GM19328 (cell line): ENCODE data around the gene FMO5.
"Not testable (repeated sequence)": the region's sequence is repeated elsewhere in the genome, so short reads cannot be mapped to it uniquely, and the experiment has no call there.

Experiments
- ATAC-seq: cut with Tn5 transposase; IDR thresholded peaks from one replicate; pipeline ENCODE4 v1.9.1; 2021; ENCODE audit warnings: mild to moderate bottlenecking, moderate library complexity; ENCODE audit not compliant: unreplicated experiment

FMO5 gene

DNA sequence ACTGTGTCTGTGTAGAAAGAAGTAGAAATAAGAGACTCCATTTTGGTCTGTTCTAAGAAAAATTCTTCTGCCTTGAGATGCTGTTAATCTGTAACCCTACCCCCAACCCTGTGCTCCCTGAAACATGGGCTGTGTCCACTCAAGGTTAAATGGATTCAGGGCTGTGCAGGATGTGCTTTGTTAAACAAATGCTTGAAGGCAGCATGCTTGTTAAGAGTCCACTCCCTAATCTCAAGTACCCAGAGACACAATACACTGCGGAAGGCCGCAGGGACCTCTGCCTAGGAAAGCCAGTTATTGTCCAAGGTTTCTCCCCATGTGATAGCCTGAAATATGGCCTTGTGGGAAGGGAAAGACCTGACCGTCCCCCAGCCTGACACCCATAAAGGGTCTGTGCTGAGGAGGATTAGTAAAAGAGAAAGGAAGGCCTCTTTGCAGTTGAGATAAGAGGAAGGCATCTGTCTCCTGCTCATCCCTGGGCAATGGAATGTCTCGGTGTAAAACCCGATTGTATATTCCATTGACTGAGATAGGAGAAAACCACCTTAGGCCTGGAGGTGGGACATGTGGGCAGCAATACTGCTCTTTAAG, 15.1 kb upstream of the FMO5 start:
- ATAC-seq = not testable (repeated sequence)

DNA sequence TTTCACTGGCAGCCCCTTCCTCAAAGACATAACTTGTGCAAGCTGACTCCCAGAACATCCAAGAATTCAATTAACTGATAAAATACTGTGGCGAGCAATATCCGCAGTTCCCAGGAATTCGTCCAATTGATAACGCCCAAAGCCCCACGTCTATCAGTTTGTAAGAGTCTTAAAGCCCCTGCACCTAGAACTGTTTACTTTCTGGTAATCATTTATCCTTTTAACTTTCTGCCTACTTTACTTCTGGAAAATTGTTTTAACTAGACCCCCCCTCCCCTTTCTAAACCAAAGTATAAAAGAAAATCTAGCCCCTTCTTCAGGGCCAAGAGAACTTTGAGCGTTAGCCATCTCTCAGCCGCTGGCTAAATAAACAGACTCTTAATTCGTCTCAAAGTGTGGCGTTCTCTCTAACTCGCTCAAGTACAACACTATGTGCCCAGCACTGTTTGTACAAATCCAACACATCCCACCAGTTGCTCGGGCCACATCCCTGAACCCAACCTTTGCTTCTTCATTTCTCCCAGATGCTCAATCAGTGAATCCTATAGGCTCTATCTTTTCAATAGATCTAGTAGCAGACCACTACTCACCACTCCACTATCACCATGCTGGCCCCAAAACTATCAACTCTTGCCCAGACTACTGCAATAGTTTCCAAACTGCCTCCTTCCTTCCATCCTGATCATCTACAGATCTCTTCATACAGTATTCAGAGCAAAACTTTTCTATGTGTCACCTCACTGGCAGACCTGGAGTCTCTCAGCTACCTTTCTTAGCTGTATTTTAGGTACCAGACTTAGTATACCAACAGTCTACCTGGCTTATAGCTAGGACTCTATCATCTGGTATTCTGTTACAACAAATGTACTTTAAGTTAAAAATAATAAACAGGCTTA, 14.0 kb upstream of the FMO5 start:
- ATAC-seq = no peak

DNA sequence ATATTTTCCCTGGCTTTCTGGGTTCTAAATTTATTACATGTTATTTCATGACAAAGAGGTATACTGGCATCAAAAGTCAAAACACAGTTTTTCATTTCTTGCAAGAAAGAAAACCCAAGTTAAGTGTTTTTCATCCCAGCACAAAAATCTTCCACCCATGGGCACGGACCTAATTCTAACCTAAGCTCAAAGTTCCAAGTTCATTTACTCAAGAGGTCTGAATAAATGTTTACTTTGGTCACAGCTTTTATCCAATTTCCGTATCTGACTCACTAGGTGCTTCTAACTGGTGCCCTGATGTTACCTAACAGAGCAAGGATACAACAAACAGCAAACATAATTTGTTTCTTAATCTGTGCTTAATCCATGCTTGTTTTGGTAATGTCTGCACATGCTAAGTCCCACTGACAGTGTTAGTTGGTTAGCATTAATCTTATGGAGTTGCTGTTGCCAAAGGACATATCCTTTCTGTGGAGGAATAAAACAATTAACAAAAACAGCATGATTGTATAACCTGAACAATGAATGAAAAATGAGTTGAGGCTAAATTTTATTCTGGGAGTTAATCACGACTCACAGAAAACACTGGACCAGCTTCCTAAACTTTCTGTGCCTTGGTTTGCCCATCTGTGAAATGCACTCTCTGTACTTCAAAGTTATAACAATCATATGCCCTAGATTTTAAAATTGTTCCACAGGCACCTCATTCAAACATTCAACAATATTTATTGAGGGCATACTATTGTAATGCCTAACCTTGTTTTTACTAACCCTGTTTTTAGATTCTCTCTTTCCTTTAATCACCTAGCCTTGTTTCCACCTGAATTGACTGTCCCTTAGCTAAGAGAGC, 13.1 kb upstream of the FMO5 start:
- no peak for ATAC-seq

DNA sequence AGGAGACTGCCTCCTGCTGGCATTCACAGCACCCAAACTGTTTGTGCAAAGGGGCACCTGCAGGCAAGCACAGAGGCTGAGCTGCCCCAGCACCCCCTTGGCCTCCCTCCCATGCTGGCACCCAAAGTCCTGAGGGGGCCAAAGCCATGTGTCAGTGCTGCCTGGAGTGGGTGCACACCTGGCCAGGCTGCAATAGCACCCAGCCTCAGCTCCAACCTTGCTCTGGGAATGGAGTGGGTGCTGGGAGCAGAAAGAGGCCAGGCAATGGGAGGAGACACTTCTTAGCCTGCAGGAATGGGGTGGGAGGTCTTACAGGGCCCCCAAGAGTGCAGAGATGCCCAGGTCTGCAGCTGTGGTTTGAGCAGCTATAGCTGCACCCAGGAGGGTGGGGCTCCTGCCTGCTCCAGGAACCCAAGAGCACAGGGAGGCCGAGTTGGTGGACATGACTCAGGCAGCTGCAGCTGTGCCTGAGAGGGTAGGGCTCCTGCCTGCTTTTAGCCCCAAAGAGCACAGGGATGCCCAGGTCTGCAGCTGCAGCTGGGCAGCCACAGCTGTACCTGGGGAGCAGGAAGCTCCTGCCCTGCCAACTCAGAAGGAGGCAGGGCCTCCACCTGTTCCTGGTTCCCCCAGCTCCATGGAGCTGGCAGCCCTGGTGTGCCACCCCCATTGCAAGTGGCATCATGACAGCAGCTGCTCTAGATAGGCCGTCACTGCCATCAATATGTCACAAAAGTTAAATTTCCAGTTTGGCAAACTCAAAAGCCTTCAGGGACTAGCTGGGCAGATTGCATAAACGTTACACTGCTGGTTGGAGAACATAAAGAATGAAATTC, 12.0 kb upstream of the FMO5 start:
- no peak for ATAC-seq

DNA sequence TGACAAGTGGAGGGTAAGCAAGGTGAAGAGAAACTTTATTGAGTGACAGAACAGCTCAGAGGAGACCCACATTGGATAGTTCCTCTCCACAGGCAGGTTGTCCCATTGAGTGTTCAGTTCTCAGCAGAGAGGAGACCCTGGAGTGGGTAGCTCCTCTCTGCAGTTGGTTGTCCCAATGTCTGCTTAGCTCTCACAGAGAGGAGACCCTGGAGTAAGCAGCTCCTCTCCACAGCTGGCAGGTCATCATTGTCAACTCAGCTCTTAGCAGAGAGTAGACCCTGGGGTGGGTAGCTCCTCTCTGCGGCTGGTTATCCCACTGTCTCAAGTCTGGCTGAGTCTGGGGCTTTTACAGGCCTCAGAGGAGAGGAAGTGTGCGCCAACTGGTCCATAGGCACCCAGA, 11.3 kb upstream of the FMO5 start:
- no peak for ATAC-seq

DNA sequence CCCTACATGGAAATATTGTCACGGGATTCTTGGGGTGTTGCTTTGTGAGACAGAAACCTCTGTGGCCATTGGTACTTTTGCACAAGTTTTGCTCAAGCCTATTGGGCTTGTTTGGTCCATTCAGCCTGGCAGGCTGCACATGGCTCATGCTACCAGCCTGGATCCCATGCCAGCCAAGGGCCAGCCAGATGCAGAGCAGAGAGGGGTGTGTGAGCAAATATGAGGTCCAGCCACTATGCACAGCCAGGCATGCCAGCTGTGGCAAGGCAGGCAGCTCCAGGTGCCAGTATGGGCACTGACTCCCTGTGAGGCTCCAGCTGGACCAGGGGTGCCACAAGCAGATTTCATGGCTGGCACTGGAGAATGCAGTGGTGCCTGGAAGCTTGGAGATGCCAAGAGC, 10.7 kb upstream of the FMO5 start:
- no peak for ATAC-seq

DNA sequence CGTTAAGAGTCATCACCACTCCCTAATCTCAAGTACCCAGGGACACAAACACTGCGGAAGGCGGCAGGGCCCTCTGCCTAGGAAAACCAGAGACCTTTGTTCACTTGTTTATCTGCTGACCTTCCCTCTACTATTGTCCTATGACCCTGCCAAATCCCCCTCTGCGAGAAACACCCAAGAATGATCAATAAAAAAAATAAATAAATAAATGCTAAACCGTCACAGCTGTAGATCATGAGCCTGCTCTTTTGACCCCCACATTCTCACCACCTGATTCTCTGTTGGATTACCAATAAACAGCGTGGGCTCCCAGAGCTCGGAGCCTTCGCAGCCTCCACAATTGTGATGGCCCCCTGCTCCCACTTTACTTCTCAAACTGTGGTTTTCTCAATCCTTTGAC, 8.8 kb upstream of the FMO5 start:
- not testable (repeated sequence) for ATAC-seq

DNA sequence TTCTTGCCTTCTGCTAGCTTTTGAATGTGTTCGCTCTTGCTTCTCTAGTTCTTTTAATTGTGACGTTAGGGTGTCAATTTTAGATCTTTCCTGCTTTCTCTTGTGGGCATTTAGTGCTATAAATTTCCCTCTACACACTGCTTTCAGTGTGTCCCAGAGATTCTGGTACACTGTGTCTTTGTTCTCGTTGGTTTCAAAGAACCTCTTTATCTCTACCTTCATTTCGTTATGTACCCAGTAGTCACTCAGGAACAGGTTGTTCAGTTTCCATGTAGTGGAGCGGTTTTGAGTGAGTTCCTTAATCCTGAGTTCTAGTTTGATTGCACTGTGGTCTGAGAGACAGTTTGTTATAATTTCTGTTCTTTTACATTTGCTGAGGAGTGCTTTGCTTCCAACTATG, 5.9 kb upstream of the FMO5 start:
- not testable (repeated sequence) for ATAC-seq

DNA sequence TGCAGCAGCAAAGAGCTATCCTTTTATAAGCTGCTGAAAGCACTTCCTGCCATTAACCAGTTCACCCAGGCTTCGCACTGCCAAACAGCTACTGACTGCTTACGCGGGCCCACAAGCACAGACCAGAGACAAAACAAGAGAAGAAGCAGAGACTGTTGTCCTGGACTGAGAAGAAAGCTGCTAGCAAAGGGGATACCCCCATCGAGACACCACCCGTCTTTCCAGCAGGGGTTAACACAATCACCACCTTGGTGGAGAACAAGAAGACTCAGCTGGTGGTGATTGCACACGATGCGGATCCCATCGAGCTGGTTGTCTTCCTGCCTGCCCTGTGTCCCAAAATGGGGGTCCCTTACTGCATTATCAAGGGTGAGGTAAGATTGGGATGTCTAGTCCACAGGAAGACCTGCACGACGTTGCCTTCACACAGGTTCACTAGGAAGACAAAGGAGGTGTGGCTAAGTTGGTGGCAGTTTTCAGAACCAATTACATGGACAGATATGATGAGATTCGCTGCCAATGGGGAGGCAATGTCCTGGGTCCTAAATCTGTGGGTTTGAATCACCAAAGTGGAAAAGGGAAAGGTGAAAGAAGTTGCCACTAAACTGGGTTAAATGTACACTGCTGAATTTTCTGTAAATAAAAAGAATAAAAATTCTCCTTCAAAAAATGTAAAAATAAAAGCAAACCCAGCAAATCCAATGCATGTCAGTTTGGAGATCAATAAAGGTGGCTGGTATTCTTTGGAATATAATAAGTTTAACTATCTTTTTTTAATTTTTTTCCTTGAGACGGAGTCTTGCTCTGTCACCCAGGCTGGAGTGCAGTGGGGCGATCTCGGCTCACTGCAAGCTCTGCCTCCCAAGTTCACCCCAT, 1.2 kb downstream of the FMO5 start:
- ATAC-seq = no peak

DNA sequence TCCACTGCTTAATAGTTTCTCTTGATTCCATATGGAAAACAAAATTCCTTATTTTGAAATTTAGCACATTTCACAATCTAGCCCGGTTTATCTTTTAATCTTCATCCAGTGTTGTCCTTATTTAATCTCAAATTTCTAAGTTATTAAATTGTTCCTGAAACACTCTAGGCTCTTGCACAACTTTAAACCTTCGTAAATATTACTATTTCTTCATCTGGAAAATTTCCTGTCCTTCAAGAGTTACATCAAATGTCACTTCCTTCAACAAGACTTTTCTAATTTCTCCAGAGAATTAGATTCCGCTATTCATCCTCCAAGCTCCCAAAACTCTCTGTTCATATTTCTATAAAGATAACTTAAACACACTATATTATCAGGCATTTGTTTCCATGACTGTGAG, 6.5 kb downstream of the FMO5 start:
- no peak for ATAC-seq

DNA sequence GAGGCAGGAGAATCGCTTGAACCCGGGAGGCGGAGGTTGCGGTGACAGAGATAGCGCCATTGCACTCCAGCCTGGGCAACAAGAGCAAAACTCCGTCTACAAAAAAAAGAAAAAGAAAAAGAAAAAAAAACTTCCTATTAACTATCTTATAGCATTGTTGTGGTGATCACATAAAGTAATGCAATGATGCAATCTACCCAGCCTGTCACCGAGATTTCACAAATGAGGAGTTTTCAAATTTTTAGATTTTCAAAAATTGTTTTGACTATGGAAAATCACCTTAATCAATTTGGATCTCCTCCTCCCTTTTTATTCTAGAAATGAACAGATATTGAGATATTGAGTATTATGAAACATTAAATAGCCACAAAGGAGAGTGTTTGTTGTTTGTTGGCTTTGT, 8.0 kb downstream of the FMO5 start:
- no peak for ATAC-seq

DNA sequence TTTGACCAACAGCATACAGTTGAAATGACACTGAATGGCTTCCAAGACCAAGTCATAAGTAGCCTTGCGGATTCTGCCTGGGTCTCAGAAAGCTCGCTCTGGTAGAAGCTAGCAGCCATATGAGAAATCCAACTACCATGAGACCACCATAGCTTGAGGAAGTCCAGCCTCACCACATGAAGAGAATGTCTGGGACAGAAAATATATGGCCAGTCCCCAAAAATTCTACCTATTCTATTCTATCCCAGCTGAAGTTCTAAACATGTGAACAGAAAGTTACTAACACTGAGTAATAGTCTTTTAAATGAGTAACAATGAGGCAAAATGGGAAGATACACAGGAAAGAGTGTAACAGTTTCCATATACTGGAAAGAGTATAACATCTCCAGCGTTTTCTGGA, 9.0 kb downstream of the FMO5 start:
- ATAC-seq = no peak

DNA sequence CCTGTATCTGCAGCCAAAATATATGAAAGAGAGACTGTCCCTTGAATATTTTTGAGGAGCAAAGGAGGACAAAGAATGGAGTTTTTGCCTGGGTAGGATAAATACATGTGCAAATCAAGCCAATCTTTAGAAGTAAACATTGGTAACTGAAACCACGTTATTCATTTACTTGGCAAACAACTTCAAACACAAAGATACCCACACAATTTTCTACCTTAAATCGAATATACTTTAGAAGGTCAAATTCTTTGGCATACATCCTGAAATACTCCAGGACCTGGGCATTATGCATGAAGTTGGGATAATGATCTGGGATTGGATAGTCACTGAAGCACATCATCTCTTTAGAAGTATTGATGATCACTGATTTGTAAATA, 9.6 kb downstream of the FMO5 start:
- ATAC-seq = no peak

DNA sequence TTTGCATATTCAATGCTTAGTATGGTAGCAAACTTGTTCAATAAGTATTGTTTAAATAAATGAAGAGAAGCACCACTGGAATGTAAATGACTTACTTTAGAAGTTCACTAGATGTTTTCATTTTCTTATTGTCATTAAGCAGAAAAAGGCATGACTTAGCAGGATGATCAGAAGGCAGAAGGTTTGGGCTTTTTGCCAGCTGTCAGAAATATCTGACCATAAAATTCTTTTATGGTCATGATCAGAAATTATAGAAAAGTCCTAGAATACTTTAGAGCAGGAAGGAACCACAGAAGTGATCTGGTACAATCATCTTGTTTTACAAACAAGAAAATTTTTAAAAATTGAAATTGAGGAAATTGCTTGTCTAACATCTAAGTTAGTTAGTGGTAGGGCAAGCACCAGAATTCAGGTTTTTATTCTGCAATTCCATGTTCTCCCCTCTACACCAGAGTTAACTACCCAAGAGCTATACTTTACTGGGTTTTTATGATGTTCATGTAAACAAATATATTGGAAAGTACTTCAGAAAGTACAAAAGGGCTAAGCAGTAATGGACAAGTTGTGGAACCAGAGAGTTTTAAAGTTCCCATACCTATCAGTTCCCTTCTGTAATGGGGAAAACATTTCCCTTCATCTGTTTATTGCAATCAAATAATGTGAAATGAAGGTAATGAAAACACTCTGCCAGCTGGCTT, 10.1 kb downstream of the FMO5 start:
- ATAC-seq = no peak

DNA sequence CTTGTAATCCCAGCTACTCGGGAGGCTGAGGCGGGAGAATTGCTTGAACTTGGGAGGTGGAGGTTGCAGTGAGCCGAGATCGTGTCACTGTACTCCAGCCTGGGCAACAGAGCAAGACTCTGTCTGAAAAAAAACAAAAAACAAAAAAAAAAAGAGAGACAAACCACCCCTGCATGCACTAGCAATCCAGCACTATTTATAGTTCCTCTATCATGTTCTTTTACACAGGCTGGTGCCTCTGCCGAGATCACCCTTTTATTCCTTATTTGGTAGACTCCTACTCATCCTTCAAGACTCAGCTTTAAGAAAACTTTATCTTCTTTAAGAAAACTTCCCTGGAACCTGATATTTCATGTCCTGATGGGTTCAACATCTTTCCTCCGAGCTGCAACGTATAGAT, 10.8 kb downstream of the FMO5 start:
- ATAC-seq = no peak

DNA sequence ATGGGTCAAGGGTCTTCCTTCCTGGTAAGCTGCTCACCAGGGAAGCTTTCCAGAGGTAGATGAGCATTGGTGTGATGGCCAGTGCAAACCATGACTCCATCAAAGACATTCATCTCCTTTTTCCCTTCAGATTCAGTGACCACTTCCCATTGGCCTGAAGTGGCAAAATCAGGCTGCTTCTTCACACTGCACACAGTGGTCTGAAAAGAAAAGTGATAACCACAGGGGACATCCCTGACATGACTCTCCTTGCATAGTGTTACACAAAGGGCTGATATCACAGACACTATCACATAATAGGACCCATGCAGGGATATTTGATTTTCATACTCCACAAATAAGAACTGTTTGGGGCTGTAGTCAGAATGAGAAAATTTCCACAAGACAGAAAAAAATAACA, 11.9 kb downstream of the FMO5 start:
- ATAC-seq = no peak

DNA sequence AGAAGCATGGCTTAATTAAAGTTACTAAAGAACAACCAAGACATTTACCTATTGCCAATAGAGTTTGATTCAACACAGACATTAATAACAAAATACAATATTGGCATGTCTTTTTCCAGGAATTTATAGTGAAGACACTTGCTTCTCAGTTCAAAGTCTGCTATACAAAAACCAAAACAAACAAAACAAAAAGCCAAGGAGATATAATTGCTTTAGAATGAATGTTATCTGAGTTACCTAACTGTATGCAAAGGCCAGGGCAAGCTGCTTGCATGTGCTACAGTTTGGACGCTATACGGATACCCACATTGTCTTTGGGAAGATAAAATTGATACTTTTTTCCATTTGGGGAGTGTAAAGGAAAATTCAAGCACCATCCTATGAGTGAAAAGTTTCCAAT, 13.6 kb downstream of the FMO5 start:
- no peak for ATAC-seq

DNA sequence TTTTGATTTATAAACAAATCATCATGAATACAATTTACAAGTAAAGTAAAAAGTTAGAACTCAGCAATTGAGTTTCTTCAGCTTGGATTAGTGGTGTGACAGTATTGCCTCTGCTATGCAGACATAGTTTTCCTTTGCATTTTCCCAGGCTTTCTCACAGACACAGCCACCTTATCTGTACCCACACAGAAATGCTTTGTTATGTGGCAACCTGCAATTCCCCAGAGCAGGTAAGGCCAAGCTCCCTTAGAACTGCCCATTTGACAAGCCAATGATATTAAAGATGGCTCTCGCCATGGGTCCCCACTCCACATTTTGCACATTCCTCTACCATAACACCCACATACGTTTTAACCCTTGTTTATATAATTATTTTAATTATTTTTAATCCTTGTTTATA, 14.2 kb downstream of the FMO5 start:
- ATAC-seq = no peak
